ENCODE measurements around the gene OR5H6.
"Not testable (repeated sequence)": the region's sequence is repeated elsewhere in the genome, so short reads cannot be mapped to it uniquely, and the experiment has no call there.

OR5H6 gene

DNA sequence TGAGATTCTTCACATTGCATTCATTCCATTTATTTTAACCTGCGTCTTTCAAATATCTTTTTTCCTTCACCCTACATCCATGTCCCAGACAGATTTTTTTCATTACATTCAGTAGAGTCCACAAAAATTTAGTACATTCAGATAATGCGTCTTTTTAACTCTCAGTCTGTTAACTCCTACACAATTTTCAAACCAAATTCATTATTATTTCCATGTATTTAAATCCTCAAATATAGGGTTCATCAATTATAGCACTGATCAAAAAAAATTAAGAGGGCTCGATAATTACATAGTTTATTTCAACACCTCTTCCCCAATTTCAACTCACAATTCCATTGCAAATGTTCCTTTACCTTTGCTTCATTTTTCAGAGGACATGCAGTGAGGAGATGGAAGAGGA, at the start of gene OR5H6:
TSS of gene OR5H6 (plus strand) at position 301 of the 400 bp plus-strand sequence. CDS start at position 390, 89 bp downstream.
- Histone ChIP-seq H3K4me1 (ENCODE audit: control insufficient read depth, insufficient read depth, low read length) (no peaks in the 10 kb centered on the region), H3K9ac (ENCODE audit: low read depth, low read length) (no peak within 1 kb of the TSS), H3K4me3 (ENCODE audit: low read depth, low read length) (no peak within 1 kb of the TSS), H3K27ac (ENCODE audit: low read depth, low read length) (no peak within 1 kb of the TSS), H3K9me3 (ENCODE audit: control insufficient read depth, insufficient read depth, low read length) (no peaks in the 10 kb centered on the region), H3K27me3 (ENCODE audit: control insufficient read depth, insufficient read depth, low read length) (no peaks in the 10 kb centered on the region), H3K36me3 (ENCODE audit: control insufficient read depth, insufficient read depth, low read length) (no peaks in the 10 kb centered on the region)

DNA sequence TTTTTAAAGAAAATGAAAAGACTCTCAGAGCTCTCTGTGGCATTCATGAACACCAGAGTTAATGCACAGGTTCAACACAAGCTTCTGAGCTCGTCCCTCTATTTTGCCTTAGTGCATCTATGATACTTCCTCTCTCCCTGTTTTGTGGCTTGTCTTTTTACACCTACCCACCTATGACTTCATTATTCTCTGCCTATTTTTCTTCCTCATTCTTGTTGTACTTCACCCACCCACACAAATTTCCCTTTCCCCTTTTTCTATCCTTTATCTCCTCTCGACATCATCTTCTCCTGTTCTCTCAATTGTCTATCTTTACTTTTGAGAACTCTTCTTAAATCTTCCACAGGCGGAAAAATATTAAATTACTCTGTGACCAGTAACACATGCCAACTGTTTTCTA, 49.0 kb upstream of the OR5H6 start:
- no peak overlapping the region for H3K27ac ChIP-seq (ENCODE audit: low read depth, low read length)
- H3K4me3 ChIP-seq (ENCODE audit: low read depth, low read length) = no peak overlapping the region
- peaks cover 9% of the 10 kb centered on the region; the same call in 1 of the 2 replicates for H3K4me1 ChIP-seq (ENCODE audit: control insufficient read depth, insufficient read depth, low read length)
- H3K9me3 ChIP-seq (ENCODE audit: control insufficient read depth, insufficient read depth, low read length) = no peaks in the 10 kb centered on the region
- H3K9ac ChIP-seq (ENCODE audit: low read depth, low read length) = no peak overlapping the region
- no peaks in the 10 kb centered on the region for H3K27me3 ChIP-seq (ENCODE audit: control insufficient read depth, insufficient read depth, low read length)
- no peaks in the 10 kb centered on the region for H3K36me3 ChIP-seq (ENCODE audit: control insufficient read depth, insufficient read depth, low read length)

DNA sequence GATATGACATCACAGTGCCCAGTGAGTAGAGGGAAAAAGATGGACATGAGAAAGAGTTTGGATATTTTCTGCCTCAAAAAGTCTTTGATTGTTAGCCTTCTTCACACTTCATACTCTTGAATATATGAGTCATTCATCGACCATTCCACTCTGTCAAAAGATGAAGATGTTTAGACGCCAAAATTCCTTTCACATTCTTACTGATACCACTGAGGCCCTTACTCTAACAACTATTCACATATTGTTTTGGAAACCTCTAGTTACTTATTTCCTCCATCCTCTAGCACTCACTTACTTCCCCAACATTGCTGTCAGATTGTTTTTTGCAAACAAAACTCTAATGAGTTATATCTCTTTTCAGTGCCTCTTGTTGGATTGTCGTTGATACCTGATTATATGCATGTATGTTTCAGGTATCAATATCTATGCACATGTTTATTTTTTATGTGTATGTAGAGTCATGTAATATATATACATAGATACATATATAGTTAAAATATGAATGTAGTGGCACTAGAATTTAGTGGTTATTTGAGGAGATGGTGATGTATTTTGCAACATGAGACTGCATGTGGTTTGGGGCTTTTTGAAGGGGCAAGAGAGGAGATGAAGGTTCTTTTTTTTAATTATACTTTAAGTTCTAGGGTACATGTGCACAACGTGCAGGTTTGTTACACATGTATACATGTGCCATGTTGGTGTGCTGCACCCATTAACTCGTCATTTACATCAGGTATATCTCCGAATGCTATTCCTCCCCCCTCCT, 40.0 kb upstream of the OR5H6 start:
- no peaks in the 10 kb centered on the region for H3K36me3 ChIP-seq (ENCODE audit: control insufficient read depth, insufficient read depth, low read length)
- no peaks in the 10 kb centered on the region for H3K27me3 ChIP-seq (ENCODE audit: control insufficient read depth, insufficient read depth, low read length)
- no peak overlapping the region for H3K9ac ChIP-seq (ENCODE audit: low read depth, low read length)
- no peak overlapping the region for H3K27ac ChIP-seq (ENCODE audit: low read depth, low read length)
- H3K4me1 ChIP-seq (ENCODE audit: control insufficient read depth, insufficient read depth, low read length) = no peaks in the 10 kb centered on the region
- no peaks in the 10 kb centered on the region for H3K9me3 ChIP-seq (ENCODE audit: control insufficient read depth, insufficient read depth, low read length)
- H3K4me3 ChIP-seq (ENCODE audit: low read depth, low read length) = no peak overlapping the region

DNA sequence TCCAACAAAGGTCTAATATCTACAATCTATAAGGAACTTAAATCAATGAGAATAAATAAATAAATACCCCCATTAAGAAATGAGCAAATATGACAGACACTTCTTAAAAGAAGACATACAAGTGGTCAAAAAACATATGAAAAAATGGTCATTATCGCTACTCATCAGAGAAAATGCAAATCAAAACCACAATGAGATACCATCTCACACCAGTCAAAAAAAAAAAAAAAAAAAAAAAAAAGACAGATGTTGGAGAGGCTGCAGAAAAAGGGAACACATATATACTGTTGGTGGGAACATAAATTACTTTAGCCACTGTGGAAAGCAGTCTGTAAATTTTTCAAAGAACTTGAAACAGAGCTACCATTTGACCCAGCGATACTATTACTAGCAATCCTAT, 31.6 kb upstream of the OR5H6 start:
- no peaks in the 10 kb centered on the region for H3K27me3 ChIP-seq (ENCODE audit: control insufficient read depth, insufficient read depth, low read length)
- no peaks in the 10 kb centered on the region for H3K36me3 ChIP-seq (ENCODE audit: control insufficient read depth, insufficient read depth, low read length)
- no peak overlapping the region for H3K27ac ChIP-seq (ENCODE audit: low read depth, low read length)
- no peak overlapping the region for H3K9ac ChIP-seq (ENCODE audit: low read depth, low read length)
- H3K9me3 ChIP-seq (ENCODE audit: control insufficient read depth, insufficient read depth, low read length) = no peaks in the 10 kb centered on the region
- H3K4me1 ChIP-seq (ENCODE audit: control insufficient read depth, insufficient read depth, low read length) = no peaks in the 10 kb centered on the region
- no peak overlapping the region for H3K4me3 ChIP-seq (ENCODE audit: low read depth, low read length)

DNA sequence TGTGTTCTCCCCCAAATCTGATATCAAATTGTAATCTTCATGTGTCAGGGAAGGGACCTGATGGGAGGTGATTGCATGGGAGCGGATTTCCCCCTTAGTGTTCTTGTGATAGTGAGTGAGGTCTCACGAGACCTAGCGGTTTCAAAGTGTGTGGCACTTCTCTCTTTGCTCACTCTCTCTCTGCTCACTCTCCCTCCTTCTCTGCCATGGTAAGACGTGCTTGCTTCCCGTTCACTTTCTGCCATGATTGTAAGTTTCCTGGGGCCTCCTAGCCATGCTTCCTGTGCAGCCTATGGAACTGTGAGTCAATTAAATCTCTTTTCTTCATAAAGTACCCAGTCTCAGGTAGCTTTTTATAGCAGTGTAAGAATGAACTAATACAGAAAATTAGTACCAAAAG, 30.6 kb upstream of the OR5H6 start:
- Histone ChIP-seq H3K27me3 (ENCODE audit: control insufficient read depth, insufficient read depth, low read length) (no peaks in the 10 kb centered on the region), H3K4me1 (ENCODE audit: control insufficient read depth, insufficient read depth, low read length) (no peaks in the 10 kb centered on the region), H3K9me3 (ENCODE audit: control insufficient read depth, insufficient read depth, low read length) (no peaks in the 10 kb centered on the region), H3K27ac (ENCODE audit: low read depth, low read length) (no peak overlapping the region), H3K9ac (ENCODE audit: low read depth, low read length) (no peak overlapping the region), H3K4me3 (ENCODE audit: low read depth, low read length) (no peak overlapping the region), H3K36me3 (ENCODE audit: control insufficient read depth, insufficient read depth, low read length) (no peaks in the 10 kb centered on the region)

DNA sequence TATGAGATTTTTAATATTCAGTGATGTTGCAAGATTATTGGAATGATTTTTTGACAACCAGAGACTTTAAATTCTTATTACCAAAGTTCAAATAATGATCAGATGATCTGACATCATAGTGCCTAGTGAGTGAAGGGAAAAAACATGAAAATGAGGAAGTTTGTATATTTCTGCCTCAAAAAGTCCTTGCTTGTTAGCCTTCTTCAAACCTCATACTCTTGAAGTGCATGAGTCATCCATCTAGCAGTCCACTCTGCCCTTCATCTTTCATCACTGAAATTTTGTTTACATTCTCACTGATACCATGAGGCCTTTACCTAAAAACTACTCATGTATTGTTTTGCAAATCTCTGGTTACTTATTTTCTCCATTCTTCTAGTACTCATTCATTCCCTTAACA, 23.9 kb upstream of the OR5H6 start:
- Histone ChIP-seq H3K27ac (ENCODE audit: low read depth, low read length) (no peak overlapping the region), H3K9me3 (ENCODE audit: control insufficient read depth, insufficient read depth, low read length) (no peaks in the 10 kb centered on the region), H3K9ac (ENCODE audit: low read depth, low read length) (no peak overlapping the region), H3K4me1 (ENCODE audit: control insufficient read depth, insufficient read depth, low read length) (peaks cover 27% of the 10 kb centered on the region), H3K27me3 (ENCODE audit: control insufficient read depth, insufficient read depth, low read length) (no peaks in the 10 kb centered on the region), H3K4me3 (ENCODE audit: low read depth, low read length) (no peak overlapping the region), H3K36me3 (ENCODE audit: control insufficient read depth, insufficient read depth, low read length) (no peaks in the 10 kb centered on the region)

DNA sequence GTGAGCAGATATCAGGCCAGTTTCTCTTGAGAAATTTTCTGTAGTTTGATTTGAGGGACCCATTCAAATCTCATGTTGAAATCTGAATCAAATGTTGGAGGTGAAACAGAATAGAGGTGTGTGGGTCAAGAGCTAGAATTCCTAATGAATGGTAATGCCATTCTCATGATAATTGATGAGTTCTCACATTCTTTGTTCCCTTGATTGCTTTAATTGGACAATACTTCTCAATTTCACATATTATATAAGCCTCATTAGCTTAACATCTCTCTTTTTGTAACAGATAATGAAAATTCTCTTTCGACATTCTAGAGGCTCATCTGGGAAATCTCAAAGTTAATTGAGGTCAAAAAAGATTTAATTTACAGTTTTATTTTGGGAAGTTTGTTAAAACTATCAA, 21.9 kb upstream of the OR5H6 start:
- H3K36me3 ChIP-seq (ENCODE audit: control insufficient read depth, insufficient read depth, low read length) = no peaks in the 10 kb centered on the region
- H3K9me3 ChIP-seq (ENCODE audit: control insufficient read depth, insufficient read depth, low read length) = no peaks in the 10 kb centered on the region
- H3K9ac ChIP-seq (ENCODE audit: low read depth, low read length) = no peak overlapping the region
- H3K4me3 ChIP-seq (ENCODE audit: low read depth, low read length) = no peak overlapping the region
- H3K27me3 ChIP-seq (ENCODE audit: control insufficient read depth, insufficient read depth, low read length) = no peaks in the 10 kb centered on the region
- H3K4me1 ChIP-seq (ENCODE audit: control insufficient read depth, insufficient read depth, low read length) = peaks cover 27% of the 10 kb centered on the region
- no peak overlapping the region for H3K27ac ChIP-seq (ENCODE audit: low read depth, low read length)

DNA sequence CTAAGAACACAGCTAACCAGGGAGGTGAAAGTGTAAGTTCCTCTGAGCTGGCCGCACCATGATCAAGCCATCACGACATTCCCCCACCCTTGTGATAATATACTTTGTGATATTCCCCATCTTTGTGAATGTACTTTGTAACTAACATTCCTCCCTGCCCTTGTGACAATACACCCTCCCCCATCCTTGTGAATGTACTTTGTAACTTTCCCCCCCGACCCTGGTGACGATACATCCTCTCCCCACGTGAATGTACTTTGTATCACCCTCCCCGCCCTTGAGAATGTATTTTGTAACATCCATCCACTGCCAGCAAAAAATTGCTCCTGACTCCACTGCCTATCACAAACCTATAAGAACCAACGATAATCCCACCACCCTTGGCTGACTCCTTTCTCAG, 20.2 kb upstream of the OR5H6 start:
- no peak overlapping the region for H3K27ac ChIP-seq (ENCODE audit: low read depth, low read length)
- H3K9ac ChIP-seq (ENCODE audit: low read depth, low read length) = no peak overlapping the region
- H3K36me3 ChIP-seq (ENCODE audit: control insufficient read depth, insufficient read depth, low read length) = no peaks in the 10 kb centered on the region
- H3K9me3 ChIP-seq (ENCODE audit: control insufficient read depth, insufficient read depth, low read length) = no peaks in the 10 kb centered on the region
- H3K27me3 ChIP-seq (ENCODE audit: control insufficient read depth, insufficient read depth, low read length) = no peaks in the 10 kb centered on the region
- H3K4me1 ChIP-seq (ENCODE audit: control insufficient read depth, insufficient read depth, low read length) = peaks cover 27% of the 10 kb centered on the region
- no peak overlapping the region for H3K4me3 ChIP-seq (ENCODE audit: low read depth, low read length)

DNA sequence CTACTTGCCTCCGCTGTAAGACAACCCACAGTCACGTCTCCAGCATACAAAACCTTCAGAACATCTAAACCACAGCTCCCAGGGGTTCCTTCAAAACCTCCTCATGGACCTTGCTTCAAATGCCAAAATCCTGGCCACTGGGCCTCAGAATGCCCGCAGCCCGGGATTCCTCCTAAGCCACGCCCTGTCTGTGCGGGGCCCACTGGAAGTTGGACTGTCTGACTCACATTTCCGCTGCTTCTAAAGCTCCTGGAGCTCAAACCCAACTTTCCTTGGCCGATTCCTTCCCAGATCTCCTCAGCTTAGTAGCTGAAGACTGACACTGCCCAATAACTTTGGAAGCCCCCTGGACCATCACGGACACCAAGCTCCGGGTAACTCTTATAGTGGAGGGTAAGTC, 17.9 kb upstream of the OR5H6 start:
- no peaks in the 10 kb centered on the region for H3K36me3 ChIP-seq (ENCODE audit: control insufficient read depth, insufficient read depth, low read length)
- H3K27me3 ChIP-seq (ENCODE audit: control insufficient read depth, insufficient read depth, low read length) = no peaks in the 10 kb centered on the region
- peaks cover 15% of the 10 kb centered on the region for H3K4me1 ChIP-seq (ENCODE audit: control insufficient read depth, insufficient read depth, low read length)
- no peak overlapping the region for H3K4me3 ChIP-seq (ENCODE audit: low read depth, low read length)
- H3K9ac ChIP-seq (ENCODE audit: low read depth, low read length) = no peak overlapping the region
- H3K9me3 ChIP-seq (ENCODE audit: control insufficient read depth, insufficient read depth, low read length) = 0 out of 2 replicates have a peak, but pooled peaks cover 3% of the 10 kb centered on the region
- H3K27ac ChIP-seq (ENCODE audit: low read depth, low read length) = no peak overlapping the region

DNA sequence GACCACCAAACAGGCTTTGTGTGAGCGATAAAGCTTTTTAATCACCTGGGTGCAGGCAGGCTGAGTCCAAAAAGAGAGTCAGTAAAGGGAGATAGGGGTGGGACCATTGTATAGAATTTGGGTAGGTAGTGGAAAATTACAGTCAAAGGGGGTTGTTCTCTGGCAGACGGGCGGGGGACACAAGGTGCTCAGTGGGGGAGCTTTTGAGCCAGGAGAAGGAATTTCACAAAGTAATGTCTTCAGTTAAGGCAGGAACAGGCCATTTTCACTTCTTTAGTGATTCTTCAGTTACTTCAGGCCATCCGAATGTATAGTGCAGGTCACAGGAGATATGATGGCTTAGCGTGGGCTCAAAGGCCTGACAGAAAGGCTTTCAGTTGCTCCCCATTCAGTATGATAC, 8.0 kb upstream of the OR5H6 start:
- not testable (repeated sequence) for H3K36me3 ChIP-seq (ENCODE audit: control insufficient read depth, insufficient read depth, low read length); H3K27me3 ChIP-seq (ENCODE audit: control insufficient read depth, insufficient read depth, low read length); H3K9ac ChIP-seq (ENCODE audit: low read depth, low read length); H3K9me3 ChIP-seq (ENCODE audit: control insufficient read depth, insufficient read depth, low read length); H3K4me3 ChIP-seq (ENCODE audit: low read depth, low read length); H3K27ac ChIP-seq (ENCODE audit: low read depth, low read length)
- peaks cover 18% of the 10 kb centered on the region for H3K4me1 ChIP-seq (ENCODE audit: control insufficient read depth, insufficient read depth, low read length)

DNA sequence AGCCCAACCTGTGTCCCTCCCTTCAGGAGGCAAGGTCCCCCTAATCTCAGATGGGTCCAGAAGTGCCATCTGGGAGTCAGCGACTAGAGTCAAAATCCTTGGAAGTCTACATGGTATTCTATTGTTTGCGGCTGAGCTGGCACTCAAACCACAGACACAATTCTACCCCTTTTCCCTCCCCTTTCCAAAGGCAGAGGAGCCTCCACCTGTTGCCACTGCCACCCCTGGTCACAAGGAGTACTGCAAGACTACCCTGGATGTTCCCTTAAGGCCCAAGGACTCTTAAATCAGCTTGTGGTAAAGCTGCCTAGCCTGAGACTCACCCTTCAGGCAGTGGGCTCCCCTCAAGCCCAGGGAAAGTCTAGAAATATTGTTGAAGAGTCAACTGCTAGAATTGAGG, 4.3 kb upstream of the OR5H6 start:
- H3K9ac ChIP-seq (ENCODE audit: low read depth, low read length) = no peak overlapping the region
- no peak overlapping the region for H3K4me3 ChIP-seq (ENCODE audit: low read depth, low read length)
- no peaks in the 10 kb centered on the region for H3K9me3 ChIP-seq (ENCODE audit: control insufficient read depth, insufficient read depth, low read length)
- H3K36me3 ChIP-seq (ENCODE audit: control insufficient read depth, insufficient read depth, low read length) = no peaks in the 10 kb centered on the region
- no peaks in the 10 kb centered on the region for H3K27me3 ChIP-seq (ENCODE audit: control insufficient read depth, insufficient read depth, low read length)
- no peak overlapping the region for H3K27ac ChIP-seq (ENCODE audit: low read depth, low read length)
- peaks cover 18% of the 10 kb centered on the region for H3K4me1 ChIP-seq (ENCODE audit: control insufficient read depth, insufficient read depth, low read length)

Measured in HUES48 (cell line).